ENCODE data around the gene STK32C. TPM values are rescaled to one million over a fixed set of nuclear protein-coding genes. Genes with fewer than 3 reads are reported as not detected.
"Not testable (repeated sequence)": the region's sequence is repeated elsewhere in the genome, so short reads cannot be mapped to it uniquely, and the experiment has no call there.

The STK32C gene
- total RNA-seq, 1 experiment from 2014 or later, result 9.3 TPM

- not testable (repeated sequence) for DNase-seq (ENCODE audit: low read depth)
Measured at GRCh38 chr10:132317477-132317876, 9.7 kb upstream of the STK32C start.

GRCh38 chr10:132316133-132316532 lies 8.4 kb upstream of the STK32C start:
- DNase-seq (ENCODE audit: low read depth), result no peak

- DNase-seq (ENCODE audit: low read depth), result not testable (repeated sequence)
Measured at GRCh38 chr10:132314881-132315280, 7.1 kb upstream of the STK32C start.

- no peak for DNase-seq (ENCODE audit: low read depth)
Measured at GRCh38 chr10:132314336-132314735, 6.6 kb upstream of the STK32C start.

GRCh38 chr10:132313865-132314264 lies 6.1 kb upstream of the STK32C start:
- no peak for DNase-seq (ENCODE audit: low read depth)

- DNase-seq (ENCODE audit: low read depth), result no peak
Measured at GRCh38 chr10:132313305-132313704, 5.6 kb upstream of the STK32C start.

- no peak for DNase-seq (ENCODE audit: low read depth)
Measured at GRCh38 chr10:132311338-132311939, 3.7 kb upstream of the STK32C start.

GRCh38 chr10:132310701-132311337 lies 3.1 kb upstream of the STK32C start:
- DNase-seq (ENCODE audit: low read depth), result no peak

GRCh38 chr10:132309879-132310591 lies 2.3 kb upstream of the STK32C start:
- no peak for DNase-seq (ENCODE audit: low read depth)

- no peak for DNase-seq (ENCODE audit: low read depth)
Measured at GRCh38 chr10:132309471-132309865, 1.7 kb upstream of the STK32C start.

- no peak for DNase-seq (ENCODE audit: low read depth)
Measured at GRCh38 chr10:132308587-132309470, 1.1 kb upstream of the STK32C start.

GRCh38 chr10:132306864-132307751 lies 642 bp downstream of the STK32C start:
- peak; percentile 27 for DNase-seq (ENCODE audit: low read depth)

- no peak for DNase-seq (ENCODE audit: low read depth)
Measured at GRCh38 chr10:132306343-132306685, 1.4 kb downstream of the STK32C start.

GRCh38 chr10:132305654-132306342 lies 2.0 kb downstream of the STK32C start:
- DNase-seq (ENCODE audit: low read depth), result no peak

- DNase-seq (ENCODE audit: low read depth), result no peak
Measured at GRCh38 chr10:132304756-132305509, 2.8 kb downstream of the STK32C start.

- no peak for DNase-seq (ENCODE audit: low read depth)
Measured at GRCh38 chr10:132303361-132304115, 4.2 kb downstream of the STK32C start.

- no peak for DNase-seq (ENCODE audit: low read depth)
Measured at GRCh38 chr10:132302421-132303310, 5.1 kb downstream of the STK32C start.
